Activated CD8-positive, alpha-beta T cell treated with anti-CD3 and anti-CD28 coated beads for 36 hours (primary cell): ENCODE data around the gene PTX4. TPM values are rescaled to one million over a fixed set of nuclear protein-coding genes. Genes with fewer than 3 reads are reported as not detected.

Experiments
- ATAC-seq: fragments of 200-7000 bp; cut with Tn5 transposase; one replicate; pipeline ENCODE4 v1.10.0; 2021; ENCODE audit warnings: mild to moderate bottlenecking, moderate library complexity
- CTCF ChIA-PET: fragments of 350-600 bp; sonication (Branson Sonifier 250); formaldehyde crosslinking; loops from one replicate; lab custom pipeline; 2021; ENCODE audit warnings: antibody characterized with exemption; lab: Charles Lee
- POLR2A ChIA-PET: fragments of 350-600 bp; sonication (Branson Sonifier 250); formaldehyde crosslinking; loops from one replicate; lab custom pipeline; 2021; ENCODE audit warnings: antibody characterized with exemption; lab: Charles Lee
- DNase-seq: peaks from one replicate; pipeline ENCODE4 v3.0.0-alpha.2; 2020
- H3K27ac Mint-ChIP-seq: one replicate; pipeline ENCODE4 v1.8.0; 2021; ENCODE audit warnings: mild to moderate bottlenecking, mixed read lengths
- H3K27me3 Mint-ChIP-seq: one replicate; pipeline ENCODE4 v1.8.0; 2021; ENCODE audit warnings: mixed read lengths
- H3K36me3 Mint-ChIP-seq: one replicate; pipeline ENCODE4 v1.8.0; 2021; ENCODE audit warnings: low read depth, mixed read lengths
- H3K4me1 Mint-ChIP-seq: one replicate; pipeline ENCODE4 v1.8.0; 2021; ENCODE audit warnings: low read depth, mixed read lengths
- H3K4me3 Mint-ChIP-seq: one replicate; pipeline ENCODE4 v1.8.0; 2021; ENCODE audit warnings: mild to moderate bottlenecking, moderate library complexity, mixed read lengths
- H3K9me3 Mint-ChIP-seq: one replicate; pipeline ENCODE4 v1.8.0; 2021; ENCODE audit warnings: mixed read lengths
- CTCF ChIP-seq: fragments of 200-600 bp; IDR thresholded peaks from one replicate; pipeline ENCODE4 v1.8.0; 2022; ENCODE audit warnings: antibody characterized with exemption, mild to moderate bottlenecking
- intact Hi-C: fragments of 100-400 bp; cut with micrococcal nuclease; formaldehyde crosslinking; loops from one replicate; pipeline ENCODE4 v1.10.0; 2022
- total RNA-seq, 2 experiments: library from RNA; stranded (reverse); gene quantifications; one replicate each; pipeline ENCODE4 v1.2.3, GENCODE V29; 2021

PTX4 gene
- total RNA-seq, 2 experiments from 2014 or later = not detected

GRCh38 chr16:1439058-1439698, 49.6 kb downstream of the PTX4 start:
- CTCF ChIA-PET = no interaction called here
- TF ChIP-seq CTCF = no peak
- POLR2A ChIA-PET = interaction anchor here (0.6 kb wide), 1 partner anchor 40 kb away, joined by 3 read pairs; no protein-coding TSS in a partner anchor
- Mint-ChIP-seq H3K4me1 (no peaks in the 10 kb centered on the region), H3K27ac (no peak overlapping the region), H3K9me3 (no peaks in the 10 kb centered on the region), H3K36me3 (no peaks in the 10 kb centered on the region), H3K4me3 (no peak overlapping the region), H3K27me3 (no peaks in the 10 kb centered on the region)
- intact Hi-C loops = no loop called here
- no peak for ATAC-seq
- DNase-seq = no peak

GRCh38 chr16:1438229-1439057, 50.3 kb downstream of the PTX4 start:
- CTCF ChIA-PET = interaction anchor here (1.2 kb wide), 1 partner anchor 9 kb away, joined by 3 read pairs; no protein-coding TSS in a partner anchor
- Mint-ChIP-seq H3K4me1 (no peaks in the 10 kb centered on the region), H3K9me3 (no peaks in the 10 kb centered on the region), H3K27me3 (no peaks in the 10 kb centered on the region), H3K4me3 (no peak overlapping the region), H3K27ac (no peak overlapping the region), H3K36me3 (no peaks in the 10 kb centered on the region)
- DNase-seq (no peak), ATAC-seq (no peak)
- POLR2A ChIA-PET = interaction anchor here (0.8 kb wide), 1 partner anchor 17 kb away, joined by 3 read pairs; no protein-coding TSS in a partner anchor
- TF ChIP-seq CTCF = no peak
- intact Hi-C loops = no loop called here

- ATAC-seq = no peak
- ChIA-PET POLR2A (interaction anchor here (0.8 kb wide), 1 partner anchor 16 kb away, joined by 3 read pairs; no protein-coding TSS in a partner anchor), CTCF (interaction anchor here (1.2 kb wide), 1 partner anchor 9 kb away, joined by 3 read pairs; no protein-coding TSS in a partner anchor)
- H3K27ac Mint-ChIP-seq = no peak overlapping the region
- H3K27me3 Mint-ChIP-seq = no peaks in the 10 kb centered on the region
- no peak overlapping the region for H3K4me3 Mint-ChIP-seq
- no peak for TF ChIP-seq CTCF
- no peaks in the 10 kb centered on the region for H3K4me1 Mint-ChIP-seq
- no peaks in the 10 kb centered on the region for H3K36me3 Mint-ChIP-seq
- intact Hi-C loops = no loop called here
- DNase-seq = no peak
- no peaks in the 10 kb centered on the region for H3K9me3 Mint-ChIP-seq
Observed at GRCh38 chr16:1437606-1438005, 51.1 kb downstream of the PTX4 start.

- Mint-ChIP-seq H3K4me3 (no peak overlapping the region), H3K36me3 (no peaks in the 10 kb centered on the region), H3K27me3 (no peaks in the 10 kb centered on the region), H3K4me1 (no peaks in the 10 kb centered on the region), H3K27ac (no peak overlapping the region), H3K9me3 (no peaks in the 10 kb centered on the region)
- TF ChIP-seq CTCF = no peak
- ATAC-seq (no peak), DNase-seq (no peak)
- CTCF ChIA-PET = interaction anchor here (1.2 kb wide), 1 partner anchor 8 kb away, joined by 3 read pairs; no protein-coding TSS in a partner anchor
- POLR2A ChIA-PET = no interaction called here
- intact Hi-C loops = no loop called here
Observed at GRCh38 chr16:1436731-1437355, 51.9 kb downstream of the PTX4 start.
